ENCODE results near the gene GRM1. TPM values are rescaled to one million over a fixed set of nuclear protein-coding genes. Genes with fewer than 3 reads are reported as not detected.

The GRM1 gene
- total RNA-seq, result 0.09 TPM
- long read RNA-seq, partial matches to known transcripts, result 0 of 1 reads
- long read RNA-seq, other reads (novel, unspliced or antisense), result 1 of 1 reads

DNA sequence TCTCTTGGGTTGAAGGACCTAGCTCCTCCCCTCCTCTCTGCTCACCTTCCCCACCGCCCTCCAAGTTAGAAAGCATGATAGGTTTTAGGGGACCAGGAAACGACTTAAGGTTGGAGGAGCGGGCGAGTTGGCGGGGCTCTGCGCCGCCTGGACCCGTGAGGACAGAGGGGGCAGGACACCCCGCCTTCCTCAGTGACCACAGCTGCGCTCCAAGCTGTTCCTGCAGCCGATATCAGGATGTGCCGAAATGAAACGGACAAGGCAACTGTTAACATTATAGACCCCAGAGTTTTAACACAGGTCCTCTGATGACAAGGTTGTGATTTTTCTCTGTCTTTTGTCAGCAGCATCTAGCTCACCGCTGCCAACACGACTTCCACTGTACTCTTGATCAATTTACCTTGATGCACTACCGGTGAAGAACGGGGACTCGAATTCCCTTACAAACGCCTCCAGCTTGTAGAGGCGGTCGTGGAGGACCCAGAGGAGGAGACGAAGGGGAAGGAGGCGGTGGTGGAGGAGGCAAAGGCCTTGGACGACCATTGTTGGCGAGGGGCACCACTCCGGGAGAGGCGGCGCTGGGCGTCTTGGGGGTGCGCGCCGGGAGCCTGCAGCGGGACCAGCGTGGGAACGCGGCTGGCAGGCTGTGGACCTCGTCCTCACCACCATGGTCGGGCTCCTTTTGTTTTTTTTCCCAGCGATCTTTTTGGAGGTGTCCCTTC is at the start of gene GRM1:
TSS of gene GRM1 (plus strand) at position 212 of the 722 bp plus-strand sequence. CDS start at position 668, 456 bp downstream.
- H3K36me3 ChIP-seq, result no peaks in the 10 kb centered on the region
- intact Hi-C loops (cut with DNase I), result no loop called here
- H3K4me3 ChIP-seq, result no peak within 1 kb of the TSS
- no peak within 1 kb of the TSS for H3K27ac ChIP-seq
- DNase-seq (no peak), ATAC-seq (no peak)
- TF ChIP-seq, protein P1, sequence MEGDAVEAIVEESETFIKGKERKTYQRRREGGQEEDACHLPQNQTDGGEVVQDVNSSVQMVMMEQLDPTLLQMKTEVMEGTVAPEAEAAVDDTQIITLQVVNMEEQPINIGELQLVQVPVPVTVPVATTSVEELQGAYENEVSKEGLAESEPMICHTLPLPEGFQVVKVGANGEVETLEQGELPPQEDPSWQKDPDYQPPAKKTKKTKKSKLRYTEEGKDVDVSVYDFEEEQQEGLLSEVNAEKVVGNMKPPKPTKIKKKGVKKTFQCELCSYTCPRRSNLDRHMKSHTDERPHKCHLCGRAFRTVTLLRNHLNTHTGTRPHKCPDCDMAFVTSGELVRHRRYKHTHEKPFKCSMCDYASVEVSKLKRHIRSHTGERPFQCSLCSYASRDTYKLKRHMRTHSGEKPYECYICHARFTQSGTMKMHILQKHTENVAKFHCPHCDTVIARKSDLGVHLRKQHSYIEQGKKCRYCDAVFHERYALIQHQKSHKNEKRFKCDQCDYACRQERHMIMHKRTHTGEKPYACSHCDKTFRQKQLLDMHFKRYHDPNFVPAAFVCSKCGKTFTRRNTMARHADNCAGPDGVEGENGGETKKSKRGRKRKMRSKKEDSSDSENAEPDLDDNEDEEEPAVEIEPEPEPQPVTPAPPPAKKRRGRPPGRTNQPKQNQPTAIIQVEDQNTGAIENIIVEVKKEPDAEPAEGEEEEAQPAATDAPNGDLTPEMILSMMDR (IDR thresholded peaks at IDR 0.05), result no peak
- H3K27me3 ChIP-seq (ENCODE audit: low read depth), result peaks cover 46% of the 10 kb centered on the region
- no peaks in the 10 kb centered on the region for H3K9me3 ChIP-seq
- H3K4me1 ChIP-seq, result no peaks in the 10 kb centered on the region

DNA sequence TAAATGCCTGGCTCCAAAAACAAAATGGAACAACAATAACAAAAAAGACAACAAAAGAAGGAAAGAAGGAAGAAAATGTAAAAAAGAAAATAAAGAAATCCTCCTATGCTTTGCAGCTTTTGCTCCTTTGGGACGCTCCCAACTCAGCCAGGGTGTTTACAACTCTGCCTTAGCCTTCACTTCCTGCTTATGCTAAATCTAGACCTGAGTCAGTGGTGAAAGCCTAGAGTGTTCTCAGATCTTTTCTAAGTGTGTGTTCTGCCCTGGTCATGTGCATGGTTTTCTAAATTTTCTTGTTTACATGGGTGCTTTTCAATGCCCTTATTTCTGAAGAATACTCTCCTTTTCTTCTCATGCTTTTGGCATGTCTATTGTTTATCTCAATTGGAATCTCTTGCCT is 19.5 kb upstream of the GRM1 start:
- TF ChIP-seq, protein P1 (IDR thresholded peaks at IDR 0.05), result no peak
- H3K4me3 ChIP-seq, result no peak overlapping the region
- no peaks in the 10 kb centered on the region for H3K27me3 ChIP-seq (ENCODE audit: low read depth)
- no peak overlapping the region for H3K27ac ChIP-seq
- no peak for ATAC-seq
- no peaks in the 10 kb centered on the region for H3K36me3 ChIP-seq
- intact Hi-C loops (cut with DNase I), result no loop called here
- H3K9me3 ChIP-seq, result peaks cover 6% of the 10 kb centered on the region
- no peaks in the 10 kb centered on the region for H3K4me1 ChIP-seq
- DNase-seq, result no peak

DNA sequence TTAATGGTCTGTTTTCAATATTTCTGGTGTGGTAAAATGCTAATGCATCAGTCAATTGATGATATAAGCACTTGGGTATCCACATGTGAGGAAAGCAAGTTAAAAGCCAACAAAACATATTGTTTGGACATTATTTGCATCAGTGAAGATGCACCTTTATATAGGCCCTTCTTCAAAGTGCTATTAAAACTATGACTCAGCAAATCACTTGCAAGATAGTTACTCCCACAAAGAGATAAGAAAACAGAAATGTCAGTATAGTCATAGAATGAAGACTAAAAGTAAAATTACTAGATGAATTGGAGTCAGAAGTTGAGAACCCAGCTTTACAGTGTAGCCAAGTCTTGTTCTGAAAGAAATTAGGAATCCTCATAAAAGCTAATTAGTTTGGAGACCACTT is 14.6 kb upstream of the GRM1 start:
- ATAC-seq, result no peak
- H3K9me3 ChIP-seq, result peaks cover 3% of the 10 kb centered on the region
- DNase-seq, result no peak
- no peak overlapping the region for H3K4me3 ChIP-seq
- intact Hi-C loops (cut with DNase I), result no loop called here
- no peaks in the 10 kb centered on the region for H3K27me3 ChIP-seq (ENCODE audit: low read depth)
- no peaks in the 10 kb centered on the region for H3K4me1 ChIP-seq
- H3K27ac ChIP-seq, result no peak overlapping the region
- TF ChIP-seq, protein P1 (IDR thresholded peaks at IDR 0.05), result no peak
- H3K36me3 ChIP-seq, result no peaks in the 10 kb centered on the region

DNA sequence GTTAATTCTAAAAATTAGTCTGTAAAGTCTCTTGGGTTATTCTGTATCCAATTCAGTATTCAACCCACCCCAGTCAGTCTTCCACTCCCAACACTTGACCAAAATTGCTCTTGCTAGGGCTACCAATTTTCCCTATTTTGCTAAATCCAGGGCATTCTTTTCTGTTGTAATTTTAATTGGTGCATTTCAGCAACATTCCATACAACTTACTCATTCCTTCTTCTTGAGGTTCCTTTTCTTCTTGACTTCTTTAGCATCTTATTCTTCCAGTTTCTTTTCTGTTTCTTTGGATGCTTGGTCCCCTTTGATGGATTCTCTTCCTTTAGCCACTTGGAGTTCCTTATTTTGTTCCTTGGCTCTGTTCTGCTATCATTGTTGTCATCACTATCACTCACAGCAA is 11.2 kb upstream of the GRM1 start:
- no peak for ATAC-seq
- Histone ChIP-seq H3K27me3 (ENCODE audit: low read depth) (no peaks in the 10 kb centered on the region), H3K4me1 (no peaks in the 10 kb centered on the region), H3K4me3 (no peak overlapping the region), H3K9me3 (no peaks in the 10 kb centered on the region), H3K36me3 (no peaks in the 10 kb centered on the region), H3K27ac (no peak overlapping the region)
- intact Hi-C loops (cut with DNase I), result no loop called here
- no peak for DNase-seq
- TF ChIP-seq, protein P1 (IDR thresholded peaks at IDR 0.05), result no peak

DNA sequence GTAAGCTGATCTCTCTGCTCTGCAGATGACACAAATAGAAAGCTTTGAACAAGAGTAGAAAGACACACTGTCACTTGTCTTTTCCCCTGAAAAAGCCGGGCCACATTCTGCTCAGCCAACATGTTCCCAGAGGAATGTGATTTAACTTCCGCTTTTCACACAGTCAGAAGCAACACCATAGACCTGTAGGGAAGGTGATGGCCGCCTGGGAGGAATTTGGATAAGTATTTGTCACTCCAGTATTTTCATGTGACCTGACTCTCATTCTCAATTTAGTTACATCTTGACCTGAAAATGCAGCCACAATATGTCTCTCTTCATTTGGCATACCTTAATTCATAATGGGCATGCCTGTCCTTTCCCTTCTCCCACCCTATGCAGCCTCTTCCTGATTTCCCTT is 2.0 kb upstream of the GRM1 start:
- Histone ChIP-seq H3K4me3 (no peak overlapping the region), H3K27ac (no peak overlapping the region), H3K4me1 (no peaks in the 10 kb centered on the region), H3K36me3 (no peaks in the 10 kb centered on the region), H3K9me3 (no peaks in the 10 kb centered on the region), H3K27me3 (ENCODE audit: low read depth) (peaks cover 41% of the 10 kb centered on the region)
- no peak for DNase-seq
- intact Hi-C loops (cut with DNase I), result no loop called here
- no peak for ATAC-seq
- TF ChIP-seq, protein P1 (IDR thresholded peaks at IDR 0.05), result no peak
